Mesothelial cell of epicardium (in vitro differentiated cells): ENCODE data around the gene LBX2. TPM values are rescaled to one million over a fixed set of nuclear protein-coding genes. Genes with fewer than 3 reads are reported as not detected.
"Not testable (repeated sequence)": the region's sequence is repeated elsewhere in the genome, so short reads cannot be mapped to it uniquely, and the experiment has no call there.

Experiments
- DNase-seq, 2 experiments: peaks; one replicate each; pipeline ENCODE4 v3.0.0; 2021; ENCODE audit warnings: low spot score in 2 of 2; ENCODE audit not compliant: unreplicated experiment in 2 of 2
- H3K27ac Mint-ChIP-seq: 2 replicates; pipeline ENCODE4 v1.8.0; 2021; ENCODE audit warnings: mixed read lengths
- H3K27me3 Mint-ChIP-seq: 2 replicates; pipeline ENCODE4 v1.8.0; 2021; ENCODE audit warnings: low read depth, mixed read lengths
- H3K36me3 Mint-ChIP-seq: 2 replicates; pipeline ENCODE4 v1.8.0; 2021; ENCODE audit warnings: mixed read lengths
- H3K4me1 Mint-ChIP-seq: 2 replicates; pipeline ENCODE4 v1.8.0; 2021; ENCODE audit warnings: mixed read lengths
- H3K4me3 Mint-ChIP-seq: 2 replicates; pipeline ENCODE4 v1.8.0; 2021; ENCODE audit warnings: mild to moderate bottlenecking, moderate library complexity, mixed read lengths
- H3K9me3 Mint-ChIP-seq: 2 replicates; pipeline ENCODE4 v1.8.0; 2021; ENCODE audit warnings: mixed read lengths
- total RNA-seq: library from RNA; stranded (reverse); gene quantifications from 3 replicates; pipeline ENCODE4 v1.2.1, GENCODE V29; 2021
- TF ChIP-seq, protein P1 (sequence below): fragments of 200-600 bp; sonication (generic); IDR thresholded peaks from one replicate; pipeline ENCODE4 v1.5.0; 2021; ENCODE audit warnings: antibody characterized with exemption; ENCODE audit not compliant: unreplicated experiment

LBX2 gene
- total RNA-seq, 1 donor from 2014 or later, result 1.1 TPM

- H3K27me3 Mint-ChIP-seq, result no peaks in the 10 kb centered on the region
- TF ChIP-seq, protein P1, sequence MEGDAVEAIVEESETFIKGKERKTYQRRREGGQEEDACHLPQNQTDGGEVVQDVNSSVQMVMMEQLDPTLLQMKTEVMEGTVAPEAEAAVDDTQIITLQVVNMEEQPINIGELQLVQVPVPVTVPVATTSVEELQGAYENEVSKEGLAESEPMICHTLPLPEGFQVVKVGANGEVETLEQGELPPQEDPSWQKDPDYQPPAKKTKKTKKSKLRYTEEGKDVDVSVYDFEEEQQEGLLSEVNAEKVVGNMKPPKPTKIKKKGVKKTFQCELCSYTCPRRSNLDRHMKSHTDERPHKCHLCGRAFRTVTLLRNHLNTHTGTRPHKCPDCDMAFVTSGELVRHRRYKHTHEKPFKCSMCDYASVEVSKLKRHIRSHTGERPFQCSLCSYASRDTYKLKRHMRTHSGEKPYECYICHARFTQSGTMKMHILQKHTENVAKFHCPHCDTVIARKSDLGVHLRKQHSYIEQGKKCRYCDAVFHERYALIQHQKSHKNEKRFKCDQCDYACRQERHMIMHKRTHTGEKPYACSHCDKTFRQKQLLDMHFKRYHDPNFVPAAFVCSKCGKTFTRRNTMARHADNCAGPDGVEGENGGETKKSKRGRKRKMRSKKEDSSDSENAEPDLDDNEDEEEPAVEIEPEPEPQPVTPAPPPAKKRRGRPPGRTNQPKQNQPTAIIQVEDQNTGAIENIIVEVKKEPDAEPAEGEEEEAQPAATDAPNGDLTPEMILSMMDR, result no peak
- no peaks in the 10 kb centered on the region for H3K9me3 Mint-ChIP-seq
- no peaks in the 10 kb centered on the region for H3K4me1 Mint-ChIP-seq
- H3K36me3 Mint-ChIP-seq, result peaks cover 24% of the 10 kb centered on the region
- DNase-seq, result no peak
- no peak overlapping the region for H3K4me3 Mint-ChIP-seq
- H3K27ac Mint-ChIP-seq, result no peak overlapping the region
Measured at GRCh38 chr2:74488643-74489481, 10.5 kb downstream of the LBX2 start.

- Mint-ChIP-seq H3K4me3 (no peak overlapping the region), H3K9me3 (no peaks in the 10 kb centered on the region), H3K27ac (no peak overlapping the region), H3K4me1 (peaks cover 12% of the 10 kb centered on the region), H3K36me3 (peaks cover 11% of the 10 kb centered on the region), H3K27me3 (no peaks in the 10 kb centered on the region)
- TF ChIP-seq, protein P1, result no peak
- no peak for DNase-seq
Measured at GRCh38 chr2:74486141-74486540, 13.3 kb downstream of the LBX2 start.

DNA sequence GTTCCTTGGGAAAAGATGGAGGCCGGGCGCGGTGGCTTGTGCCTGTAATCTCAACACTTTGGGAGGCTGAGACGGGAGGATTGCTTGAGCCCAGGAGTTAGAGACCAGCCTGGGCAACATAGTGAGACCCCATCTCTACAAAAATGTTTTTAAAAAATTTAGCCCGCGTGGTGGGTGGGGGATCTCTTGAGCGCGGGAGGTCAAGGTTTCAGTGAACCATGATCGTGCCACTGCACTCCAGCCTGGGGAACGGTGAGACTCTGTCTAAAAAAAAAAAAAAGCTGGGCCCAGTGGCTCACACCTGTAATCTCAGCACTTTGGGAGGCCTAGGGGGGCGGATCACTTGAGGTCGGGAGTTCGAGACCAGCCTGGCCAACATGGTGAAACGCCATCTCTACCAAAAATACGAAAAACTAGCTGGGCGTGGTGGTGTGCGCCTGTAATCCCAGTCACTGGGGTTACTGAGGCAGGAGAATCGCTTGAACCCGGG is 15.7 kb downstream of the LBX2 start:
- not testable (repeated sequence) for H3K9me3 Mint-ChIP-seq
- H3K27ac Mint-ChIP-seq, result peak overlapping the region; percentile 99

GRCh38 chr2:74482801-74483674 is 16.4 kb downstream of the LBX2 start, which contains the start of the genes CCDC142 and TTC31:
Gene CCDC142 (minus strand): TSS chr2:74482998. CDS start chr2:74482837, 161 bp downstream.
Gene TTC31 (plus strand): TSS chr2:74483081. CDS start chr2:74483096, 15 bp downstream.
- H3K9me3 Mint-ChIP-seq, result no peaks in the 10 kb centered on the region
- peak within 1 kb of the TSS; percentile 99 for H3K27ac Mint-ChIP-seq
- DNase-seq, result peak; percentile 75 to 93
- peaks cover 18% of the 10 kb centered on the region for H3K4me1 Mint-ChIP-seq
- TF ChIP-seq, protein P1, result peak; percentile 67
- no peaks in the 10 kb centered on the region for H3K27me3 Mint-ChIP-seq
- H3K36me3 Mint-ChIP-seq, result peaks cover 4% of the 10 kb centered on the region
- peak within 1 kb of the TSS; percentile 100 for H3K4me3 Mint-ChIP-seq

More for the DNA sequence above, 15.7 kb downstream of the LBX2 start:
- peaks cover 18% of the 10 kb centered on the region for H3K4me1 Mint-ChIP-seq
- H3K36me3 Mint-ChIP-seq, DNase-seq, H3K27me3 Mint-ChIP-seq: not testable (repeated sequence)
- peak overlapping the region; percentile 100 for H3K4me3 Mint-ChIP-seq

GRCh38 chr2:74481961-74482800 is 17.2 kb downstream of the LBX2 start:
- peaks cover 9% of the 10 kb centered on the region for H3K36me3 Mint-ChIP-seq
- TF ChIP-seq, protein P1, result no peak
- DNase-seq, result peak in 1 of 2 experiments; percentile 69
- H3K4me1 Mint-ChIP-seq, result peaks cover 18% of the 10 kb centered on the region
- H3K4me3 Mint-ChIP-seq, result peak overlapping the region; percentile 100
- no peaks in the 10 kb centered on the region for H3K27me3 Mint-ChIP-seq
- no peaks in the 10 kb centered on the region for H3K9me3 Mint-ChIP-seq
- H3K27ac Mint-ChIP-seq, result peak overlapping the region; percentile 99
